Measurements from ENCODE around the gene CFAP70.
A peak's percentile ranks its signal among the peaks of the same experiment; 100 is the strongest.

The CFAP70 gene

GRCh38 chr10:73358331-73359279 is at the start of gene CFAP70:
Gene CFAP70 (minus strand): TSS chr10:73358864. CDS start chr10:73354796, 4,068 bp downstream.
- peak; percentile 85 for DNase-seq (ENCODE audit: low read depth)
- peak within 1 kb of the TSS; percentile 56 for H3K4me3 ChIP-seq (ENCODE audit: control insufficient read depth, low read depth, low read length)
- no peak for TF ChIP-seq CTCF (IDR thresholded peaks at IDR 0.05; ENCODE audit: control insufficient read depth, insufficient read depth, low read depth, low read length, missing control alignments)

- no peak for TF ChIP-seq CTCF (IDR thresholded peaks at IDR 0.05; ENCODE audit: control insufficient read depth, insufficient read depth, low read depth, low read length, missing control alignments)
- H3K4me3 ChIP-seq (ENCODE audit: control insufficient read depth, low read depth, low read length), result no peak overlapping the region
- DNase-seq (ENCODE audit: low read depth), result no peak
Measured at GRCh38 chr10:73408061-73408460, 49.4 kb upstream of the CFAP70 start.

GRCh38 chr10:73407495-73407894 is 48.8 kb upstream of the CFAP70 start:
- no peak overlapping the region for H3K4me3 ChIP-seq (ENCODE audit: control insufficient read depth, low read depth, low read length)
- DNase-seq (ENCODE audit: low read depth), result no peak
- TF ChIP-seq CTCF (IDR thresholded peaks at IDR 0.05; ENCODE audit: control insufficient read depth, insufficient read depth, low read depth, low read length, missing control alignments), result no peak

DNA sequence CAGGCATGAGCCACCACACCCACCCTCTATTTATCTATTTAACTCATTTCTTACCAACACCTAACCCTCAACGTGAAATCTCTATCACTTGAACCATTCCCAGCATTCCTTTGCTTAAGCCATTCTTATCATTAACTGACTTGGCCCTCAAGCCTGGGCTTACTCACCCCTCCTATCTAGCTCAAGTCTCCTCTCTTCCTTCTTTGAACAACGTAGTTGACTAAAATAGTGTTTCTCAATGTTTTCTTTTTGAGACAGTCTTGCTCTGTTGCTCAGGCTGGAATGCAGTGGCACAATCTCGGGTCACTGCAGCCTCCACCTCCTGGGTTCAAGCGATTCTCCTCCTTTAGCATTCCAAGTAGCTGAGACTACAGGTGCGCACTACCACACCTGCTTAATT is 48.2 kb upstream of the CFAP70 start:
- TF ChIP-seq CTCF (IDR thresholded peaks at IDR 0.05; ENCODE audit: control insufficient read depth, insufficient read depth, low read depth, low read length, missing control alignments), result no peak
- DNase-seq (ENCODE audit: low read depth), result no peak

GRCh38 chr10:73405556-73405955 is 46.9 kb upstream of the CFAP70 start:
- no peak for TF ChIP-seq CTCF (IDR thresholded peaks at IDR 0.05; ENCODE audit: control insufficient read depth, insufficient read depth, low read depth, low read length, missing control alignments)
- H3K4me3 ChIP-seq (ENCODE audit: control insufficient read depth, low read depth, low read length), result no peak overlapping the region
- no peak for DNase-seq (ENCODE audit: low read depth)

More for the DNA sequence above, 48.2 kb upstream of the CFAP70 start:
- H3K4me3 ChIP-seq (ENCODE audit: control insufficient read depth, low read depth, low read length), result no peak overlapping the region

GRCh38 chr10:73404690-73405089 is 46.0 kb upstream of the CFAP70 start:
- H3K4me3 ChIP-seq (ENCODE audit: control insufficient read depth, low read depth, low read length), result no peak overlapping the region
- TF ChIP-seq CTCF (IDR thresholded peaks at IDR 0.05; ENCODE audit: control insufficient read depth, insufficient read depth, low read depth, low read length, missing control alignments), result no peak
- no peak for DNase-seq (ENCODE audit: low read depth)
